Stimulated activated naive CD8-positive, alpha-beta T cell treated with anti-CD3 and anti-CD28 coated beads, Interleukin-15, Interleukin-2, amounts not matched to agents 100 ng/mL and 50 ng/mL, for 24 hours (primary cell): ENCODE data around the gene BLNK.
"Not testable (repeated sequence)": the region's sequence is repeated elsewhere in the genome, so short reads cannot be mapped to it uniquely, and the experiment has no call there.

Experiments
- H3K27ac Mint-ChIP-seq: one replicate; pipeline ENCODE4 v1.8.0; 2021; ENCODE audit warnings: mild to moderate bottlenecking, mixed read lengths
- H3K27me3 Mint-ChIP-seq: one replicate; pipeline ENCODE4 v1.8.0; 2021; ENCODE audit warnings: mixed read lengths
- H3K36me3 Mint-ChIP-seq: one replicate; pipeline ENCODE4 v1.8.0; 2021; ENCODE audit warnings: low read depth, mixed read lengths
- H3K4me1 Mint-ChIP-seq: one replicate; pipeline ENCODE4 v1.8.0; 2021; ENCODE audit warnings: low read depth, mixed read lengths
- H3K4me3 Mint-ChIP-seq: one replicate; pipeline ENCODE4 v1.8.0; 2021; ENCODE audit warnings: mild to moderate bottlenecking, mixed read lengths
- H3K9me3 Mint-ChIP-seq: one replicate; pipeline ENCODE4 v1.8.0; 2021; ENCODE audit warnings: mixed read lengths

BLNK gene

GRCh38 chr10:96271016-96271815 lies at the start of gene BLNK:
Gene BLNK (minus strand): TSS chr10:96271569. CDS start chr10:96271398, 171 bp downstream.
- H3K4me1 Mint-ChIP-seq, result peaks cover 10% of the 10 kb centered on the region
- H3K9me3 Mint-ChIP-seq, result no peaks in the 10 kb centered on the region
- H3K4me3 Mint-ChIP-seq, result peak within 1 kb of the TSS; percentile 77
- no peaks in the 10 kb centered on the region for H3K36me3 Mint-ChIP-seq
- peak within 1 kb of the TSS; percentile 84 for H3K27ac Mint-ChIP-seq
- no peaks in the 10 kb centered on the region for H3K27me3 Mint-ChIP-seq

- Mint-ChIP-seq H3K27ac (no peak overlapping the region), H3K4me1 (no peaks in the 10 kb centered on the region), H3K36me3 (no peaks in the 10 kb centered on the region), H3K9me3 (no peaks in the 10 kb centered on the region), H3K27me3 (peaks cover 4% of the 10 kb centered on the region), H3K4me3 (no peak overlapping the region)
Measured at GRCh38 chr10:96319754-96320474, 48.5 kb upstream of the BLNK start.

DNA sequence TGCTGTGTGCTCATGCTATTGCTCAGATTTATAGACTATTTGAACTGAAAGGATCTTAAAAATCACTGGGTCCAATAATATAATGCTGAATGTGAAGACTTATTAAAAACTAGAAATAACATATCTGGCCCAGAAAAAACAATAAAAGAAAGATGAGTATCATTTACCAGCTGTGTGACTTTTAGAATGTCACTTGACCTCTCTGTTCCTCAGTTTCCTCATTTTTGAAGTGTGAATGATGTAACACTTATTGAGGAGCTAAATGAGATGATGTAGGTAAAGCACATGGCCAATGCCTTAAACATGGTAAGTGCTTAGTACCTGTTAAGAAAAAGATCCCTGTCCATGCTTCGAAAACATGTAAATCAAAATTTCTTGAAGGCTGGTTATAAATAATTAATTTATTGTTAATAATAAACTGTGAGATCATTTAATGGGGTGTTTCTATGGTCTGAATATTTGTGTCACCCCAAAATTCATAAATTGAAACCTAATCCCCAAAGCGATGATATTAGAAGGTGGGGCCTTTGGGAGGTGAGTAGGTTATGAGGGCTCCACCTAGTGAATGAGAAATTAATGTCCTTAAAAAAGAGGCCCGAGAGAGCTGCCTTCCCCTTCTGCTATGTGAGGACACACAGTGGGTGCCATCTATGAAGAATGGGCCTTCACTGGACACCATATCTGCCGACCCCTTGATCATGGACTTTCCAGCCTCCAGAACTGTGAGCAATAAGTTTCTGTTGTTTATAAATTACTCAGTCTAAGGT lies 45.9 kb upstream of the BLNK start:
- H3K36me3 Mint-ChIP-seq, result no peaks in the 10 kb centered on the region
- no peaks in the 10 kb centered on the region for H3K9me3 Mint-ChIP-seq
- H3K4me1 Mint-ChIP-seq, result no peaks in the 10 kb centered on the region
- peaks cover 4% of the 10 kb centered on the region for H3K27me3 Mint-ChIP-seq
- no peak overlapping the region for H3K4me3 Mint-ChIP-seq
- no peak overlapping the region for H3K27ac Mint-ChIP-seq

DNA sequence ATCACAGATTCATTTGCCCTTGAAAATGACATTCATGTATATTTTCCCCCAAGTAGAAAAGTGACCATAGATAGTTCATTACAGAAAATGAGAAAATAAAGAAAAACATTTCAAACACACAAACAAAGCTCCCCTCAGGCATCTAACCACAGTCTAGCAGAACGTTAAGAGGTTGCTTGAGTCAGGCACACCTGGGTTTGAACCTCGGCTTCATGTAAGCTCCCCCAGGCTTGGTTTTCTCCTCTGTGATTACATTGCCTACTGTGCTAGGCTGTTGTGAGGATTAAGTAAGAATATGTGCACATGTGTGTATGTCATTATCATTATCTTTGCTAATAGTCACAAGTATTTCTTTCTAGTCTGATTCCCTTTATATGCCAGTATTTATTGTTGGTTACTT lies 42.0 kb upstream of the BLNK start:
- Mint-ChIP-seq H3K27me3 (peaks cover 4% of the 10 kb centered on the region), H3K4me3 (no peak overlapping the region), H3K36me3 (no peaks in the 10 kb centered on the region), H3K27ac (no peak overlapping the region), H3K4me1 (no peaks in the 10 kb centered on the region), H3K9me3 (no peaks in the 10 kb centered on the region)

GRCh38 chr10:96311180-96311715 lies 39.9 kb upstream of the BLNK start:
- Mint-ChIP-seq H3K9me3 (no peaks in the 10 kb centered on the region), H3K36me3 (no peaks in the 10 kb centered on the region), H3K27ac (no peak overlapping the region), H3K4me1 (peaks cover 9% of the 10 kb centered on the region), H3K4me3 (no peak overlapping the region), H3K27me3 (peaks cover 13% of the 10 kb centered on the region)

GRCh38 chr10:96310321-96310669 lies 38.9 kb upstream of the BLNK start:
- Mint-ChIP-seq H3K36me3 (no peaks in the 10 kb centered on the region), H3K4me3 (no peak overlapping the region), H3K27me3 (peaks cover 10% of the 10 kb centered on the region), H3K4me1 (peaks cover 13% of the 10 kb centered on the region), H3K27ac (no peak overlapping the region), H3K9me3 (no peaks in the 10 kb centered on the region)

DNA sequence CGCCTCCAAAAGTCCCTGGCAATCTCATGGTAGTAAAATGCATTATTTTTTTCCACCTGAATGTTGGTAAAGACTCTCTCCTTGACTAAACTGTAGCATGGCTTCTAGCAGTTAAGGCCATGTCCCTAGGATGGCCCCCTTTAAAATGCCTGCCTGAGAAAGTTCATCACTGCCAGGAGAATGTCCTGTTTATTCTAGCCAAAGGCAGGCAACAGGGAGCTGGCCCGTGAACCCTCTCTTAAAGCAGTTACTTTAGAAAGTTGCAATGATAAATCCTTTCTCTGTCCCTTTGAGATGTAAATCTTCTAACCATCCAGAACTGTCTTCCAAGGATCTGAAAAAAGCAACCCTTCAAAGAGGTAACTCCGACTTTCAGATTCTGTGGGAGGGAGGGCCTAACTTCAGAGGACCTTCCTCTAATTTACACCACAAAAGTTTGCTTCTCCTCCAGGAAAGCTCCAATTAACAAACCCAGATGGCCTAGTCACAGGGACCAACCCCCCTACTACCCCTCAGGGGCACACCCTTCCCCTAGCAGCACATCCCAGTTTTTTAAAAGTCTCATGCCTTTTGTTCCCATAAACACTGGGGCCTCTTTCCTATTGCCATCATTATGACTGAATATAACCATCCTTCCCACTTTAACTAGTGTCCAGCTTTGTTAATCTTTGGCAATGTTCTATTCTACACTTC lies 38.4 kb upstream of the BLNK start:
- Mint-ChIP-seq H3K27ac (no peak overlapping the region), H3K4me1 (peaks cover 18% of the 10 kb centered on the region), H3K9me3 (no peaks in the 10 kb centered on the region), H3K36me3 (no peaks in the 10 kb centered on the region), H3K27me3 (peaks cover 10% of the 10 kb centered on the region), H3K4me3 (no peak overlapping the region)

DNA sequence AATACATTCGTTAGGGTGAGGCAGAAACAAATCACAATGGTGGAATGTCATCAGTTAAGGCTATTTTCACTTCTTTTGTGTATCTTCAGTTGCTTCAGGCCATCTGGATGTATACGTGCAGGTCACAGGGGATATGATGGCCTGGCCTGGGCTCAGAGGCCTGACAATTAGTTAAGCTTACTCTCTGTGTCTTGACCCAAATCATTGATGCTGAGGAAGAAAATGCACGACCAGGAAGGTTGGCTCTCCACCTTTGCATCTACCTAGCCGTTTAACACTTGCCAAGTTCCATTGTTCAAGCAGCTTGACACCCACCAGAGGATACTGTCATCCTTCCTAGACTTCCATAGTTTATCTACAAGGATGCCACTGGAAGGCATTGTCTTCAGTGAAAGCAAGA lies 37.5 kb upstream of the BLNK start:
- Mint-ChIP-seq H3K27me3 (peaks cover 14% of the 10 kb centered on the region), H3K4me1 (peaks cover 27% of the 10 kb centered on the region)
- not testable (repeated sequence) for H3K4me3 Mint-ChIP-seq, H3K36me3 Mint-ChIP-seq, H3K9me3 Mint-ChIP-seq, H3K27ac Mint-ChIP-seq

- H3K27me3 Mint-ChIP-seq, result peaks cover 17% of the 10 kb centered on the region
- no peaks in the 10 kb centered on the region for H3K9me3 Mint-ChIP-seq
- no peak overlapping the region for H3K4me3 Mint-ChIP-seq
- peaks cover 28% of the 10 kb centered on the region for H3K4me1 Mint-ChIP-seq
- H3K36me3 Mint-ChIP-seq, result no peaks in the 10 kb centered on the region
- no peak overlapping the region for H3K27ac Mint-ChIP-seq
Measured at GRCh38 chr10:96306516-96306915, 35.1 kb upstream of the BLNK start.

- peaks cover 42% of the 10 kb centered on the region for H3K4me1 Mint-ChIP-seq
- H3K9me3 Mint-ChIP-seq, result no peaks in the 10 kb centered on the region
- H3K27me3 Mint-ChIP-seq, result peaks cover 17% of the 10 kb centered on the region
- H3K27ac Mint-ChIP-seq, result no peak overlapping the region
- no peaks in the 10 kb centered on the region for H3K36me3 Mint-ChIP-seq
- no peak overlapping the region for H3K4me3 Mint-ChIP-seq
Measured at GRCh38 chr10:96305019-96305418, 33.6 kb upstream of the BLNK start.

DNA sequence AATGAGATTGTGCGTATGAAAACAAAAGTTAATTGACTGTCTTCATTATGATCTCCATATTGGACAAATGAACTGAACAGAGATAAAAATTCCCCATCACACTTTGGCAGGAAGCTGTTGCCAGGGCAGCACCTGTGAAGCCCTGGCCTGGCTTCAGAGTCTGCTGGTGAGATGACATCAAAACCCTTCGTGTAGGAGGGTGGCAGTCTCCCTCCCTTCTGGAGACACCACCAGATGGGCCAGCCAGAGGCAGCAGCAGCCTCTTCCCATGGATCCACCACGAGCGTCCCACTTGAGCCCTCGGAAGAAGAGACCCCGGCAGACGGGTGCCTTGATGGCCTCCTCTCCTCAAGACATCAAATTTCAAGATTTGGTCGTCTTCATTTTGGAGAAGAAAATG lies 32.9 kb upstream of the BLNK start, which contains the start of gene DNTT:
TSS of gene DNTT (plus strand) at position 205 of the 400 bp plus-strand sequence. CDS start at position 269, 64 bp downstream.
- no peaks in the 10 kb centered on the region for H3K9me3 Mint-ChIP-seq
- peaks cover 17% of the 10 kb centered on the region for H3K27me3 Mint-ChIP-seq
- no peaks in the 10 kb centered on the region for H3K36me3 Mint-ChIP-seq
- peaks cover 50% of the 10 kb centered on the region for H3K4me1 Mint-ChIP-seq
- no peak within 1 kb of the TSS for H3K27ac Mint-ChIP-seq
- no peak within 1 kb of the TSS for H3K4me3 Mint-ChIP-seq

GRCh38 chr10:96301616-96302015 lies 30.2 kb upstream of the BLNK start:
- H3K9me3 Mint-ChIP-seq, result no peaks in the 10 kb centered on the region
- H3K4me3 Mint-ChIP-seq, result no peak overlapping the region
- H3K4me1 Mint-ChIP-seq, result peaks cover 58% of the 10 kb centered on the region
- H3K36me3 Mint-ChIP-seq, result no peaks in the 10 kb centered on the region
- no peak overlapping the region for H3K27ac Mint-ChIP-seq
- H3K27me3 Mint-ChIP-seq, result peaks cover 12% of the 10 kb centered on the region

GRCh38 chr10:96299383-96299782 lies 28.0 kb upstream of the BLNK start:
- Mint-ChIP-seq H3K36me3 (no peaks in the 10 kb centered on the region), H3K9me3 (no peaks in the 10 kb centered on the region), H3K27ac (peak overlapping the region; percentile 56), H3K4me3 (peak overlapping the region; percentile 60), H3K27me3 (peaks cover 6% of the 10 kb centered on the region), H3K4me1 (peaks cover 53% of the 10 kb centered on the region)

- H3K36me3 Mint-ChIP-seq, result no peaks in the 10 kb centered on the region
- no peaks in the 10 kb centered on the region for H3K27me3 Mint-ChIP-seq
- peaks cover 47% of the 10 kb centered on the region for H3K4me1 Mint-ChIP-seq
- H3K27ac Mint-ChIP-seq, result no peak overlapping the region
- no peaks in the 10 kb centered on the region for H3K9me3 Mint-ChIP-seq
- H3K4me3 Mint-ChIP-seq, result no peak overlapping the region
Measured at GRCh38 chr10:96298362-96298761, 27.0 kb upstream of the BLNK start.
